Right lobe of liver (tissue), 6 donors: Measurements from ENCODE around the gene SH2D7. TPM values are rescaled to one million over a fixed set of nuclear protein-coding genes. Genes with fewer than 3 reads are reported as not detected.

Source experiments
- ATAC-seq, 4 donors: fragments of 200-7000 bp; cut with Tn5 transposase; one replicate each; pipeline ENCODE4 v1.9.1; 2020; ENCODE audit warnings: mild to moderate bottlenecking in 4 of 4, moderate library complexity in 4 of 4
- DNase-seq, 3 donors: peaks; one replicate each; pipeline ENCODE4 v3.0.0-alpha.2; 2020
- H3K27ac ChIP-seq, 3 donors: fragments of 200-600 bp; one replicate each; pipeline ENCODE4 v1.8.0; 2022
- H3K27me3 ChIP-seq, 2 donors: fragments of 200-600 bp; one replicate each; pipeline ENCODE4 v1.8.0; 2022
- H3K36me3 ChIP-seq, 4 donors: fragments of 200-600 bp; sonication (generic) in 1 of 4; one replicate each; pipeline versions ENCODE4 v1.5.1 to v1.8.0; 2017 to 2022; ENCODE audit warnings: control low read depth in 1 of 4
- H3K4me1 ChIP-seq, 4 donors: fragments of 200-600 bp; sonication (generic) in 1 of 4; one replicate each; pipeline versions ENCODE4 v1.5.1 to v1.8.0; 2017 to 2022; ENCODE audit warnings: control low read depth in 1 of 4
- H3K4me3 ChIP-seq, 3 donors: fragments of 200-600 bp; one replicate each; pipeline ENCODE4 v1.8.0; 2022
- H3K9me3 ChIP-seq, 4 donors: fragments of 200-600 bp; sonication (generic) in 1 of 4; one replicate each; pipeline versions ENCODE4 v1.5.1 to v1.8.0; 2017 to 2022; ENCODE audit warnings: control low read depth in 1 of 4
- POLR2A ChIP-seq: fragments of 450-650 bp; IDR thresholded peaks from one replicate; pipeline ENCODE4 v1.6.1; 2017; ENCODE audit warnings: antibody characterized with exemption, mild to moderate bottlenecking
- WGBS: methylation state at CpG from one replicate; pipeline ENCODE4 v1.1.6; 2018; ENCODE audit warnings: low coverage, low lambda C conversion rate; ENCODE audit not compliant: insufficient coverage; ENCODE audit errors: missing lambda C conversion rate; 5-methylcytosine and 5-hydroxymethylcytosine counted together
- intact Hi-C, 2 donors: fragments of 100-400 bp; cut with DNase I; formaldehyde crosslinking; loops; one replicate each; pipeline versions ENCODE4 v1.11.2 to v1.14.1; 2022
- total RNA-seq, 6 experiments: library from RNA; depleted of rRNA in 2 of 6; stranded (reverse); fragments of >200 nt in 2 of 6; fragmentation: NEBNext Ultra II Directional in 3 of 6; extraction: Animal tissue kit (Norgen Biotek cat#: 25700) in 3 of 6; gene quantifications; one replicate each; pipeline versions ENCODE4 v1.1.0 to v1.2.4, GENCODE V29; 2016 to 2023
- TF ChIP-seq, protein P1 (sequence below), 4 donors: fragments of 200-600 bp in 3 of 4; fragments of 450-650 bp in 1 of 4; IDR thresholded peaks; one replicate each; pipeline versions ENCODE4 v1.5.1 to v1.8.0; 2016 to 2022; ENCODE audit warnings: antibody characterized with exemption in 4 of 4, mild to moderate bottlenecking in 2 of 4
- donor health status: DM: no; HTN: yes; CAD: no.
- donor health status: DM: no; HTN: no; CAD: no.
- donor health status: DM: no; HTN: no; CAD: no.
- donor health status: DM: no; HTN: yes; CAD: no.
- donor health status: DM: no; HTN: yes; CAD: no.

The SH2D7 gene
- total RNA-seq, 6 experiments from 2014 or later = not detected

DNA sequence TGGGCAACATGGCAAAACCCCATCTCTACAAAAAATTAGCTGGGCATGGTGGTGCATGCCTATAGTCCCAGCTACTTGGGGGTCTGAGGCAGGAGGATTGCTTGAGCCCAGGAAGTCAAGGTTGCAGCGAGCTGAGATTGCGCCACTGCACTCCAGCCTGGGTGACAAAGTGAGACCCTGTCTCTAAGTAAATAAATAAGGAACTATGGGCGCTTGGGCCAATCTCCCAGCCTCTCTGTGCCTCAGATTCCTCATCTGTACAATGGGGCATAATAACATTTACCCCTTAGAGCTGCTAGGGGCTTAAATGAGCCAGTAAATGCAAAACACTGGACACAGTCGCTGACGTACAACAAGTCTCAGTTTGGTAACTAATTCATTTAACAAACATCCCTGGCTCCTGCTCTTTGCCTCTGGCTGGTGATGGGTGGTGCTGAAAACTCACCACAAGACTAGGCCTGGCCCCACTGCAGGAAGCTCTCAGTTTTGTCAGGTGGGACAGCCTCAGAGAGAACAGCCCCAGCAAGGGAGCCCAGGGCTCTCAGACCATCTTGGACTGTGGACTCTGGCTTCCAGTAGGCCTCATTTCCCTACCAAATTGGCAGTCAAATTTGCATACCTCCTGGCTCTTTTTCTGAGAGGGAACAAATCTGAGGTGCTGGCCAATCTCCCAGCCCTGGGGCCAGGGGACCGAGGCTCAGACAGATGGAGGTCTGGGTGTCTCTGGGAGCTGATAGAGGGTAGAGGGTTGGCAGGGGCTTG lies 8.5 kb upstream of the SH2D7 start:
- intact Hi-C loops = no loop called here
- Histone ChIP-seq H3K9me3 (no peaks in the 10 kb centered on the region), H3K4me1 (peaks cover 0 to 8% (median 3%) of the 10 kb centered on the region in 4 donors), H3K27me3 (no peaks in the 10 kb centered on the region), H3K36me3 (no peaks in the 10 kb centered on the region), H3K4me3 (no peak overlapping the region), H3K27ac (no peak overlapping the region)
- TF ChIP-seq POLR2A = no peak
- TF ChIP-seq, protein P1, sequence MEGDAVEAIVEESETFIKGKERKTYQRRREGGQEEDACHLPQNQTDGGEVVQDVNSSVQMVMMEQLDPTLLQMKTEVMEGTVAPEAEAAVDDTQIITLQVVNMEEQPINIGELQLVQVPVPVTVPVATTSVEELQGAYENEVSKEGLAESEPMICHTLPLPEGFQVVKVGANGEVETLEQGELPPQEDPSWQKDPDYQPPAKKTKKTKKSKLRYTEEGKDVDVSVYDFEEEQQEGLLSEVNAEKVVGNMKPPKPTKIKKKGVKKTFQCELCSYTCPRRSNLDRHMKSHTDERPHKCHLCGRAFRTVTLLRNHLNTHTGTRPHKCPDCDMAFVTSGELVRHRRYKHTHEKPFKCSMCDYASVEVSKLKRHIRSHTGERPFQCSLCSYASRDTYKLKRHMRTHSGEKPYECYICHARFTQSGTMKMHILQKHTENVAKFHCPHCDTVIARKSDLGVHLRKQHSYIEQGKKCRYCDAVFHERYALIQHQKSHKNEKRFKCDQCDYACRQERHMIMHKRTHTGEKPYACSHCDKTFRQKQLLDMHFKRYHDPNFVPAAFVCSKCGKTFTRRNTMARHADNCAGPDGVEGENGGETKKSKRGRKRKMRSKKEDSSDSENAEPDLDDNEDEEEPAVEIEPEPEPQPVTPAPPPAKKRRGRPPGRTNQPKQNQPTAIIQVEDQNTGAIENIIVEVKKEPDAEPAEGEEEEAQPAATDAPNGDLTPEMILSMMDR (IDR thresholded peaks at IDR 0.05) = no peak
- DNase-seq (no peak), ATAC-seq (peak in 1 of 4 donors; percentile 3)
- WGBS = no CpG with 5 or more reads among the region's 6 CpGs

DNA sequence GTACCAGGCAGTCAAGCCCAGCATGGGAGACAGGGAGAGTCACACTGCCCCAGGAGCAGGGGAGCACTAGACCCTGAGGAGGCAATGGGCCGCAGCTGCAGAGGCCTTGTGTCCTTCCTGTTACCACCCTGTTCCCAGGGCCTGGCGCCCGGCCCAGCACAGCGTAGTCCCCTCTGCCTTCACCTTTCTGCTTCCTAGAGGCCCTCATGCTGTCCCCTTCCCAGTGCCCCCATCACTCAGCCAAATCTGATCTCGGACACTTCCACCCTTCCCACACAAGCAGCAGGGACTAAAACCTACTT lies 8.0 kb upstream of the SH2D7 start:
- Histone ChIP-seq H3K27ac (no peak overlapping the region), H3K9me3 (no peaks in the 10 kb centered on the region), H3K36me3 (no peaks in the 10 kb centered on the region), H3K27me3 (no peaks in the 10 kb centered on the region), H3K4me1 (peaks cover 0 to 13% (median 3%) of the 10 kb centered on the region in 4 donors), H3K4me3 (no peak overlapping the region)
- TF ChIP-seq POLR2A = no peak
- TF ChIP-seq, protein P1 (IDR thresholded peaks at IDR 0.05) = no peak
- DNase-seq (no peak), ATAC-seq (peak in 3 of 4 donors; percentile 11 to 20 (median 14))
- WGBS = 100% methylated on average over 1 of the region's 5 CpGs
- intact Hi-C loops = no loop called here

DNA sequence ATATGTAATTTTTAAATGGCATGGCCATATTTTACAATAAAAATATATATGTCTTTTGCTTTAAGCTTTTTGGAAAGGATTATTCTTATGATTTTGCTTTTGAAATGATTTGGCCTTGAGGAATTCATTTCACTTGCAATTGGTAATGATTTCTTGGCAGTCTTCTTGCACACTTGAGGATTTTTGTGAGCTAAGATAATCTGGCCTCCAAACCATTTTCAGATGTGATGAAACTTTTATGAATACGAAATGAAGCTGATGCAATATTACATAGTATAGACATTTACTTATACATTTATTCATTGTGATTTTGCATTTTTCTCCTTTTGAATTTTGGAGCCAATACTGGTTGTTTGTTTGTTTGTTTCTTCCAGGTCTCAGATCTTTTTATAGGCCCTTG lies 6.4 kb upstream of the SH2D7 start:
- Histone ChIP-seq H3K9me3 (no peaks in the 10 kb centered on the region), H3K27me3 (no peaks in the 10 kb centered on the region), H3K4me3 (no peak overlapping the region), H3K36me3 (no peaks in the 10 kb centered on the region), H3K27ac (no peak overlapping the region), H3K4me1 (peaks cover 0 to 14% (median 3%) of the 10 kb centered on the region in 4 donors)
- ATAC-seq (no peak), DNase-seq (no peak)
- WGBS = 58% methylated on average over 1 of the region's 1 CpG
- intact Hi-C loops = no loop called here
- TF ChIP-seq, protein P1 (IDR thresholded peaks at IDR 0.05) = no peak
- no peak for TF ChIP-seq POLR2A

DNA sequence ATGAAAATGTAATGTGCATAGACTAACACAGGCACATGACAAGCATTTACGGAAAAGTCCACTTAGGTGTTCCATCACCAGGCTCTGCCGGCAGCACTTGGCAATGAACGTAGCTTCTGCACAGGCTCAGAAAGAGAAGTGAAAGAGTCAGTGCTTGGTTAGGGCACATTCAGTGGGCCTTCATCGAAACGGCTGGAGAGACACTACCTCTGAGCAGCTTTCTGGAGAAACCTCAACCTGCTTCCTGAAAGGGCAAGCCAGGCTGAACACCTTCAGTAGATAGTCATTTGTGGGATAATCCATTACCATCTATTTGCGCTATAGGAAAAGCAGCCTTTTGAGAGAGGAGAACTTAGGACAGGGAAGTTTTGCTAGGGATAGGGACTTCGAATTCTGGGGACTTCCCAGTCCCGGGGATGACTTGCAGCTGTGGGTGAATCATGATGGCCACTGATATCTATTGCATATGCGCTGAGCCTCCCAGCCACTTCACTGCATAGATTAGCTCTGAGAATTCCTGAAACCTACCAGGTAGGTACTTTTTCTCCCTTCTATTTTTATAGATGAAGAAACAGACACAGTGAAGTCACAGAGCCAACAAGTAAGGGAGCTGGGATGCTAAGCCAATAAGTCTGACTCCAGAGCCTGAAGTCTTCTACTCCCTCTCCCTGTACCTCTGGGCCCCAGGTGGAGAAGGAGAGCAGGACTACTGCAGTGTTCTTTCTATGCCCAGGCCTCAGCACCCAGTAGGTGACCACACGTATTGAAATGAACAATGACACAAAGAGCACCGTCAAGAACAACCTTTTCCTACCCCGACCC lies 4.2 kb upstream of the SH2D7 start:
- H3K27ac ChIP-seq = peak overlapping the region in 2 of 3 donors; percentile 20
- no peaks in the 10 kb centered on the region for H3K36me3 ChIP-seq
- no peak overlapping the region for H3K4me3 ChIP-seq
- H3K27me3 ChIP-seq = no peaks in the 10 kb centered on the region
- no peak for DNase-seq
- TF ChIP-seq, protein P1 (IDR thresholded peaks at IDR 0.05) = no peak
- TF ChIP-seq POLR2A = no peak
- intact Hi-C loops = no loop called here
- no peaks in the 10 kb centered on the region for H3K9me3 ChIP-seq
- peak in 3 of 4 donors; percentile 5 to 69 (median 58) for ATAC-seq
- 61% methylated on average over 9 of the region's 12 CpGs for WGBS
- peaks cover 0 to 14% (median 3%) of the 10 kb centered on the region in 4 donors for H3K4me1 ChIP-seq
